ENCODE measurements around the gene BCL2.

Gene BCL2

DNA sequence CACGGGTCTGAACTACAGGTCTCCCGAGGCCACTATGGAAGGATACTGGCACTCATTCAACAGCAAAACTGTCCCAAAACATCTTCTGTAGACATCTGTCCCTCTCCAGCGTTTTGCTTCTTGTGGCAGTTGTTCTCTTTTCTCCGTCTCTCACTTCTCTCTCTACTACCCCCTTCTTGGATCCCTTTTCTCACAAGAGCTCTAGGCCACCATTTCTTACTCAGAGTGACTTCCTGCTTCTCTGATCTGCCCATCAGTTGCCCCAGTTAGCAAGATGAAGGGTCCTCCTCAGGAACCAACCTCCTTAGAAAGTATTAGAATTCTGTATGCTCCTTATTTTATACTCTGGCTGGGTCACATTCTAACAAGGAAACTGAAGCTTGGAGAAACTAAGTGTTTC, 32.6 kb downstream of the BCL2 start:
- TF ChIP-seq CREB1 (IDR thresholded peaks at IDR 0.05; ENCODE audit: low read depth), result no peak
- no peak for TF ChIP-seq EGR1 (IDR thresholded peaks at IDR 0.05)
- no peak for TF ChIP-seq CEBPB (IDR thresholded peaks at IDR 0.05)
- TF ChIP-seq FOXM1 (IDR thresholded peaks at IDR 0.05; ENCODE audit: borderline replicate concordance, low read depth), result no peak
- TF ChIP-seq NFIC (IDR thresholded peaks at IDR 0.05), result no peak
- no peak for TF ChIP-seq EP300 (IDR thresholded peaks at IDR 0.05; ENCODE audit: borderline replicate concordance)
- TF ChIP-seq, protein P1, sequence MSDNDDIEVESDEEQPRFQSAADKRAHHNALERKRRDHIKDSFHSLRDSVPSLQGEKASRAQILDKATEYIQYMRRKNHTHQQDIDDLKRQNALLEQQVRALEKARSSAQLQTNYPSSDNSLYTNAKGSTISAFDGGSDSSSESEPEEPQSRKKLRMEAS (IDR thresholded peaks at IDR 0.05), result no peak
- TF ChIP-seq, protein P2, sequence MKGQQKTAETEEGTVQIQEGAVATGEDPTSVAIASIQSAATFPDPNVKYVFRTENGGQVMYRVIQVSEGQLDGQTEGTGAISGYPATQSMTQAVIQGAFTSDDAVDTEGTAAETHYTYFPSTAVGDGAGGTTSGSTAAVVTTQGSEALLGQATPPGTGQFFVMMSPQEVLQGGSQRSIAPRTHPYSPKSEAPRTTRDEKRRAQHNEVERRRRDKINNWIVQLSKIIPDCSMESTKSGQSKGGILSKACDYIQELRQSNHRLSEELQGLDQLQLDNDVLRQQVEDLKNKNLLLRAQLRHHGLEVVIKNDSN (IDR thresholded peaks at IDR 0.05), result no peak
- TF ChIP-seq ZBTB7A (IDR thresholded peaks at IDR 0.05; ENCODE audit: low read depth), result no peak
- no peak for TF ChIP-seq TAF1 (IDR thresholded peaks at IDR 0.05; ENCODE audit: low read depth)
- TF ChIP-seq, protein P3, sequence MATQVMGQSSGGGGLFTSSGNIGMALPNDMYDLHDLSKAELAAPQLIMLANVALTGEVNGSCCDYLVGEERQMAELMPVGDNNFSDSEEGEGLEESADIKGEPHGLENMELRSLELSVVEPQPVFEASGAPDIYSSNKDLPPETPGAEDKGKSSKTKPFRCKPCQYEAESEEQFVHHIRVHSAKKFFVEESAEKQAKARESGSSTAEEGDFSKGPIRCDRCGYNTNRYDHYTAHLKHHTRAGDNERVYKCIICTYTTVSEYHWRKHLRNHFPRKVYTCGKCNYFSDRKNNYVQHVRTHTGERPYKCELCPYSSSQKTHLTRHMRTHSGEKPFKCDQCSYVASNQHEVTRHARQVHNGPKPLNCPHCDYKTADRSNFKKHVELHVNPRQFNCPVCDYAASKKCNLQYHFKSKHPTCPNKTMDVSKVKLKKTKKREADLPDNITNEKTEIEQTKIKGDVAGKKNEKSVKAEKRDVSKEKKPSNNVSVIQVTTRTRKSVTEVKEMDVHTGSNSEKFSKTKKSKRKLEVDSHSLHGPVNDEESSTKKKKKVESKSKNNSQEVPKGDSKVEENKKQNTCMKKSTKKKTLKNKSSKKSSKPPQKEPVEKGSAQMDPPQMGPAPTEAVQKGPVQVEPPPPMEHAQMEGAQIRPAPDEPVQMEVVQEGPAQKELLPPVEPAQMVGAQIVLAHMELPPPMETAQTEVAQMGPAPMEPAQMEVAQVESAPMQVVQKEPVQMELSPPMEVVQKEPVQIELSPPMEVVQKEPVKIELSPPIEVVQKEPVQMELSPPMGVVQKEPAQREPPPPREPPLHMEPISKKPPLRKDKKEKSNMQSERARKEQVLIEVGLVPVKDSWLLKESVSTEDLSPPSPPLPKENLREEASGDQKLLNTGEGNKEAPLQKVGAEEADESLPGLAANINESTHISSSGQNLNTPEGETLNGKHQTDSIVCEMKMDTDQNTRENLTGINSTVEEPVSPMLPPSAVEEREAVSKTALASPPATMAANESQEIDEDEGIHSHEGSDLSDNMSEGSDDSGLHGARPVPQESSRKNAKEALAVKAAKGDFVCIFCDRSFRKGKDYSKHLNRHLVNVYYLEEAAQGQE (IDR thresholded peaks at IDR 0.05; ENCODE audit: low read depth), result no peak
- TF ChIP-seq RAD21 (IDR thresholded peaks at IDR 0.05; ENCODE audit: low read depth), result no peak
- no peak for TF ChIP-seq TEAD4 (IDR thresholded peaks at IDR 0.05)
- TF ChIP-seq YY1 (IDR thresholded peaks at IDR 0.05; ENCODE audit: low read depth), result no peak
- no peak for TF ChIP-seq TCF12 (IDR thresholded peaks at IDR 0.05; ENCODE audit: low read depth)

DNA sequence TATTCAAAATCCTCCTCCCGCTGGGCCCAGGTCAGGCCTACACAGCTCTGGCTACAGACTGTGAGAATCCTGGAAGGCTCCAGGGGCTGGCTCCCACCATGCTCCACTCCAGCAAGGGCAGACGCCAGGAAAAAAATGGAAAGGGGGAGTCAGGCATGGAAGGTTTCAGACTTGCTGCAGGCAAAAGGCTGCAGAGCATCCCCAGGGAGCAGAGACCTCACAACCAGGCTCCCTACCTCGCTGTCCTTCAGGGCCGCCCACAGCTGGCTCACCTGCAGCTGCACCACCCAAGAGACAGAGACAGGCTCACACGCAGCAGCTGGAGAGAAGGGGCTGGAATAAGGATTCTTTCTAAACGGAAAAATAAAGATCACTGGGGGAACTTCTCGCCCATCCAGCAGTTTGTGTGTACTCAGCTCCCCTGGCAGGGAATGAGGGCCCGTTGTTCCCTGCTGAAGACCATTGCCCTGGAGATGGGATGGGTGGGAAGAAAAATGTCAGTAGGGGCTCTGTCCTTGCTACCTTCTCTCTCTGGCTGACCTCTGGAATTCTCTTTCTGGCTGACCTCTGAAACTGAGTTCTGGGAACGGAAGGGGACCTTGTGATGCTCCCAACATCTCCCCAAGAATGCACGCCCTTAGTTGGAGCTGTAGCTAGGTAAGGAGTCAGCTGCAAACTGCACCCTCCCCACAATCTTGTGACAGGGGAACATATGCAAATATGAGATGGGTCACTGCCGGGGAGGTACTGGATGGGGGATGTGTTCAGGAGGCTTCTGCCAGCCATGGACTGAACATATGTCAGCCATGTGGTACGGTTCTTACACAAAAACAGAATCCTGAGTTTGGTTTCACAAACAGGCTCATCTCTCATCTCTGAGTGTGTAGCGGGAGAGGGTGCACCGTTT, 34.5 kb downstream of the BCL2 start:
- TF ChIP-seq ZBTB7A (IDR thresholded peaks at IDR 0.05; ENCODE audit: low read depth) (no peak), CEBPB (IDR thresholded peaks at IDR 0.05) (no peak), TCF12 (IDR thresholded peaks at IDR 0.05; ENCODE audit: low read depth) (no peak)

DNA sequence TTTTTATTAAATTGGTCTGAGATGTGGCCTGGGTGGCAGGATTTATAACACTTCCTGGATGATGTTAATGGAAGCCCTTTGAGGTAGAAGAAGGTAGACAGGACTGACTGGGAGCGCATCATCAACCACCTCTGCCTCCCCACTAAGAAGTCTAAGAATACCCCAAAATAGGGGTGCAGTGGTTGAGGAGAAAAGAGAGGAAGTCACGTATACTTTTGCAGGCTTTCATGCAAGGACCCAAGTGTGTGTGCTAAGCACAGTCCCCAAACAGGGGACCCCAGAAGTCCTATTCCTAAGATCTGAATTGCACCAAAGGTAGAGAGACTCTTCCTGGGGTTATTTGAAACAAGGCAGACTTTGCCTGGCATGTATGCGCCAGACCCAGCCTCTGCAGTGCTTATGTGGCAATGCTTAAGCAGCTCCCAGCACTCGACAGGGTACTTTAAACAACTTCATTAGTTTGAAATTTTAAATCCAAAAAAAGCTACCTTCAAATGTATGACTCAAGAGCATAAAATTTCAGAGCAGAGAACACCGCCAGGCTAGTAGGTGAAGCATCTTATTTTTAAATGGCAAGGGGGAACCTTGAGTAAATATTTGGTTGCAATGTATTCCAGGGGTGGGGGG, 35.3 kb downstream of the BCL2 start:
- TF ChIP-seq TCF12 (IDR thresholded peaks at IDR 0.05; ENCODE audit: low read depth), result no peak
- TF ChIP-seq, protein P1 (IDR thresholded peaks at IDR 0.05), result no peak
- no peak for TF ChIP-seq EP300 (IDR thresholded peaks at IDR 0.05; ENCODE audit: borderline replicate concordance)
- TF ChIP-seq YY1 (IDR thresholded peaks at IDR 0.05; ENCODE audit: low read depth), result no peak
- TF ChIP-seq, protein P3 (IDR thresholded peaks at IDR 0.05; ENCODE audit: low read depth), result no peak
- TF ChIP-seq ZBTB7A (IDR thresholded peaks at IDR 0.05; ENCODE audit: low read depth), result no peak
- no peak for TF ChIP-seq NFIC (IDR thresholded peaks at IDR 0.05)
- no peak for TF ChIP-seq FOXM1 (IDR thresholded peaks at IDR 0.05; ENCODE audit: borderline replicate concordance, low read depth)
- TF ChIP-seq RAD21 (IDR thresholded peaks at IDR 0.05; ENCODE audit: low read depth), result no peak
- TF ChIP-seq TEAD4 (IDR thresholded peaks at IDR 0.05), result no peak
- no peak for TF ChIP-seq CEBPB (IDR thresholded peaks at IDR 0.05)
- no peak for TF ChIP-seq EGR1 (IDR thresholded peaks at IDR 0.05)
- no peak for TF ChIP-seq CREB1 (IDR thresholded peaks at IDR 0.05; ENCODE audit: low read depth)
- TF ChIP-seq, protein P2 (IDR thresholded peaks at IDR 0.05), result no peak
- TF ChIP-seq TAF1 (IDR thresholded peaks at IDR 0.05; ENCODE audit: low read depth), result no peak

DNA sequence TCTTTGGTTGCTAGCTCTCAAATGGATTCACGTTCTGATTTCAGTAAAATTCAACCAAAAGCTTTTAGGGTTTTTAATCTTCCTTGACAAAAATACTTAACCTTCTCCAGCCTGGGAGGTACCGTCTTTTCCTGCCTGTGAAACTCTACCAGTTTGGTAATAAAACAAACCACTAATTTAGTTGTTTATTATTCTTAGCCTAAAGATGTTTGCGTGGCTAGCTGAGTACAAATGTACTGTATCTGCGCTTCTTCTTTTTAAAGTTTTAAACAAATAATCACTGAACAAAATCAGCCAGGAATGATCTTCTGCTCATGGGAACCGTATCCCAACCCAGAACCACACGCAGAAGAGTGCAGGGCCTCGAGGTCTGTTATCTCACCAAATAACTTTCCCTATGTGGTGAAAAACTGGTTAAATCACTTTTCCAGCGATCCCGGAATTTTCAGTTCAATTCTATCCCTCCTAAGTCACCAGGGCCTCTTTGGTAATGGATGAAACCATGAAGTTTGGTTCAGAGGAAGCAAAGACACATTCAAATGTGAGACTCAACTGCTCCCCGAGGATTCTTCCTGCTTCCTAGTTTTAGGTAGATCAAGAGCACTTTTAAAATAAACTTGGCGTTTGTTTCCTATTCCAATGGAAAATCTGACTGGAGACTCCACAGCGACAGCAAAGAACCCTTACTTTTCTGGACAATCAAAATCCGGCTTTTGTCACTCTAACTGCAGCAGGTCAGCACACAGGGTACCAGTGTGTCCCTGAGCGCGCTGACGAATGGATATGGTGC, 36.1 kb downstream of the BCL2 start:
- TF ChIP-seq EGR1 (IDR thresholded peaks at IDR 0.05), result no peak
- TF ChIP-seq TAF1 (IDR thresholded peaks at IDR 0.05; ENCODE audit: low read depth), result no peak
- no peak for TF ChIP-seq TCF12 (IDR thresholded peaks at IDR 0.05; ENCODE audit: low read depth)
- TF ChIP-seq YY1 (IDR thresholded peaks at IDR 0.05; ENCODE audit: low read depth), result no peak
- TF ChIP-seq, protein P1 (IDR thresholded peaks at IDR 0.05), result no peak

DNA sequence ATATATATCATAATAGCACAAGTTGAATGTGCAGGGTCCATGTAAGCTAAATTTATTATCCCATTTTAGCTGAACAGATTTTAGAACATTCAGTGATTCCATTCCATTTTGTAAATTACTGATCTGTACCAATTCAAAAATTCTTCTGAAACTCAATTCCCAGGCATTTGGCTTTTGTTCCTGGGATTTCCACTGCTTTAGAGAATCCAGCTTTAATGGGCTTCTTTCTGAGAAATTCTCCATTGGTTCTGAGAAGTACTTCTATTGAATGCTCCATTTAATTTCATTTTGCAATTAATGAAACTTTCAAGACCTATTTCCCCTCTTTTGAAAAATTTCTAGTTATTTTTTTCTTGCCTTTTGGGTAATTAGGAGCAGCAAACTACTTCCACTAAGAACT, 36.8 kb downstream of the BCL2 start:
- TF ChIP-seq TCF12 (IDR thresholded peaks at IDR 0.05; ENCODE audit: low read depth) (no peak), TAF1 (IDR thresholded peaks at IDR 0.05; ENCODE audit: low read depth) (no peak), ZBTB7A (IDR thresholded peaks at IDR 0.05; ENCODE audit: low read depth) (no peak), EGR1 (IDR thresholded peaks at IDR 0.05) (no peak), CEBPB (IDR thresholded peaks at IDR 0.05) (no peak), RAD21 (IDR thresholded peaks at IDR 0.05; ENCODE audit: low read depth) (no peak), FOXM1 (IDR thresholded peaks at IDR 0.05; ENCODE audit: borderline replicate concordance, low read depth) (no peak), TEAD4 (IDR thresholded peaks at IDR 0.05) (no peak), YY1 (IDR thresholded peaks at IDR 0.05; ENCODE audit: low read depth) (no peak), CREB1 (IDR thresholded peaks at IDR 0.05; ENCODE audit: low read depth) (no peak)
- TF ChIP-seq, protein P2 (IDR thresholded peaks at IDR 0.05), result no peak
- TF ChIP-seq, protein P1 (IDR thresholded peaks at IDR 0.05), result no peak

Data from Ishikawa (cell line).